Measurements from ENCODE around the gene EME2. TPM values are rescaled to one million over a fixed set of nuclear protein-coding genes. Genes with fewer than 3 reads are reported as not detected.

EME2 gene
- total RNA-seq, 2 donors from 2014 or later: 34.8 to 55.0 TPM

- Mint-ChIP-seq H3K4me3 (peak overlapping the region; percentile 68), H3K36me3 (no peaks in the 10 kb centered on the region), H3K4me1 (ENCODE audit: low read depth in 2 of 2) (peaks cover 13 to 22% of the 10 kb centered on the region in 2 donors), H3K27me3 (no peaks in the 10 kb centered on the region), H3K9me3 (no peaks in the 10 kb centered on the region), H3K27ac (no peak overlapping the region)
- DNase-seq (ENCODE audit: low spot score) (no peak), ATAC-seq (no peak)
These were observed 52.8 kb downstream of the EME2 start for GRCh38 chr16:1825381-1825863.

Other genes with a start within 250 kb of the EME2 start
- 10 to 100 TPM in 1 of 2 donors, 1 to 10 TPM in 1; 2.8 to 10.7 TPM for gene TMEM204, start 239.1 kb upstream of the EME2 start, total RNA-seq
- gene IFT140, start 160.7 kb upstream of the EME2 start, total RNA-seq: 1 to 10 TPM; 5.1 to 7.0 TPM
- gene CRAMP1, start 160.4 kb upstream of the EME2 start, total RNA-seq: 10 to 100 TPM; 33.3 to 35.3 TPM
- 10 to 100 TPM; 56.1 to 61.1 TPM for gene JPT2, start 94.5 kb upstream of the EME2 start, total RNA-seq
- gene MAPK8IP3, start 66.6 kb upstream of the EME2 start, total RNA-seq: 100 to 1,000 TPM in 1 of 2 donors, 10 to 100 TPM in 1; 92.8 to 132 TPM
- 10 to 100 TPM; 37.4 to 46.4 TPM for gene NME3, start 1.3 kb upstream of the EME2 start, total RNA-seq
- 100 to 1,000 TPM in 1 of 2 donors, 10 to 100 TPM in 1; 98.1 to 192 TPM for gene MRPS34, start 324 bp downstream of the EME2 start, total RNA-seq
- gene SPSB3, start 9.8 kb downstream of the EME2 start, total RNA-seq: 10 to 100 TPM; 26.9 to 30.1 TPM
- 10 to 100 TPM; 47.9 to 81.8 TPM for gene NUBP2, start 10.2 kb downstream of the EME2 start, total RNA-seq
- under 1 TPM in 1 of 2 donors, not detected in 1; 0.12 TPM for gene IGFALS, start 20.9 kb downstream of the EME2 start, total RNA-seq
- 10 to 100 TPM; 39.5 to 47.5 TPM for gene HAGH, start 54.0 kb downstream of the EME2 start, total RNA-seq
- 10 to 100 TPM; 13.9 to 14.5 TPM for gene FAHD1, start 54.4 kb downstream of the EME2 start, total RNA-seq
- not detected for gene MEIOB, start 99.4 kb downstream of the EME2 start, total RNA-seq
- gene HS3ST6, start 145.6 kb downstream of the EME2 start, total RNA-seq: not detected
- 10 to 100 TPM; 24.3 to 24.7 TPM for gene MSRB1, start 170.4 kb downstream of the EME2 start, total RNA-seq
- gene RPL3L, start 181.9 kb downstream of the EME2 start, total RNA-seq: 1 to 10 TPM in 1 of 2 donors, not detected in 1; 1.5 TPM
- 100 to 1,000 TPM in 1 of 2 donors, 10 to 100 TPM in 1; 95.0 to 103 TPM for gene NDUFB10, start 186.7 kb downstream of the EME2 start, total RNA-seq
- gene RPS2, start 192.0 kb downstream of the EME2 start, total RNA-seq: 1,000 to 10,000 TPM; 2,056 to 2,952 TPM
- not detected for gene RNF151, start 194.0 kb downstream of the EME2 start, total RNA-seq
- gene TBL3, start 199.2 kb downstream of the EME2 start, total RNA-seq: 10 to 100 TPM; 39.3 to 78.3 TPM
- gene NOXO1, start 208.7 kb downstream of the EME2 start, total RNA-seq: not detected
- gene GFER, start 211.4 kb downstream of the EME2 start, total RNA-seq: 10 to 100 TPM; 31.9 to 41.7 TPM
- 10 to 100 TPM; 21.3 to 43.6 TPM for gene SYNGR3, start 217.2 kb downstream of the EME2 start, total RNA-seq
- gene ZNF598, start 237.0 kb downstream of the EME2 start, total RNA-seq: 100 to 1,000 TPM in 1 of 2 donors, 10 to 100 TPM in 1; 83.1 to 163 TPM
- gene NPW, start 247.0 kb downstream of the EME2 start, total RNA-seq: 1 to 10 TPM; 1.5 to 3.5 TPM